ENCODE results near the gene PRPS2. TPM values are rescaled to one million over a fixed set of nuclear protein-coding genes. Genes with fewer than 3 reads are reported as not detected.
A peak's percentile ranks its signal among the peaks of the same experiment; 100 is the strongest.

PRPS2 gene
- total RNA-seq: 100 to 1,000 TPM in 1 of 2 experiments, 10 to 100 TPM in 1; 92.5 to 108 TPM

GRCh38 chrX:12791257-12792228, at the start of gene PRPS2:
Gene PRPS2, plus strand, starts transcription at chrX:12791412. Its CDS starts 86 bp downstream, at chrX:12791498.
- ChIA-PET POLR2A (interaction anchor here (0.7 kb wide), 1 partner anchor 31 kb away, joined by 3 read pairs; no protein-coding TSS in a partner anchor), CTCF (interaction anchor here (0.6 to 2.2 kb wide), 6 partner anchors 8 to 1005 kb away, joined by 3 to 8 read pairs (median 4); no protein-coding TSS in a partner anchor)
- H3K27ac Mint-ChIP-seq: peak within 1 kb of the TSS; percentile 87
- peaks cover 35% of the 10 kb centered on the region for H3K36me3 Mint-ChIP-seq (ENCODE audit: low read depth)
- no peaks in the 10 kb centered on the region for H3K9me3 Mint-ChIP-seq
- peak within 1 kb of the TSS; percentile 82 for H3K4me3 Mint-ChIP-seq
- H3K4me1 Mint-ChIP-seq: peaks cover 44% of the 10 kb centered on the region
- H3K27me3 Mint-ChIP-seq: peaks cover 10% of the 10 kb centered on the region
- peak; percentile 75 for DNase-seq

GRCh38 chrX:12741416-12741815, 49.8 kb upstream of the PRPS2 start:
- no peak overlapping the region for H3K4me3 Mint-ChIP-seq
- H3K27ac Mint-ChIP-seq: no peak overlapping the region
- H3K4me1 Mint-ChIP-seq: no peaks in the 10 kb centered on the region
- ChIA-PET POLR2A (no interaction called here), CTCF (no interaction called here)
- no peaks in the 10 kb centered on the region for H3K27me3 Mint-ChIP-seq
- no peaks in the 10 kb centered on the region for H3K9me3 Mint-ChIP-seq
- DNase-seq: no peak
- H3K36me3 Mint-ChIP-seq (ENCODE audit: low read depth): no peaks in the 10 kb centered on the region

GRCh38 chrX:12747433-12747832, 43.8 kb upstream of the PRPS2 start:
- no peak overlapping the region for H3K27ac Mint-ChIP-seq
- CTCF ChIA-PET: no interaction called here
- POLR2A ChIA-PET: no interaction called here
- no peak for DNase-seq
- no peaks in the 10 kb centered on the region for H3K9me3 Mint-ChIP-seq
- H3K27me3 Mint-ChIP-seq: no peaks in the 10 kb centered on the region
- H3K4me3 Mint-ChIP-seq: no peak overlapping the region
- no peaks in the 10 kb centered on the region for H3K36me3 Mint-ChIP-seq (ENCODE audit: low read depth)
- H3K4me1 Mint-ChIP-seq: no peaks in the 10 kb centered on the region

- H3K4me1 Mint-ChIP-seq: no peaks in the 10 kb centered on the region
- DNase-seq: no peak
- no peaks in the 10 kb centered on the region for H3K27me3 Mint-ChIP-seq
- H3K27ac Mint-ChIP-seq: no peak overlapping the region
- H3K36me3 Mint-ChIP-seq (ENCODE audit: low read depth): no peaks in the 10 kb centered on the region
- ChIA-PET POLR2A (no interaction called here), CTCF (no interaction called here)
- H3K9me3 Mint-ChIP-seq: no peaks in the 10 kb centered on the region
- H3K4me3 Mint-ChIP-seq: no peak overlapping the region
Observed at GRCh38 chrX:12751887-12752286, 39.3 kb upstream of the PRPS2 start.

- ChIA-PET CTCF (interaction anchor here (0.6 kb wide), 1 partner anchor 420 kb away, joined by 3 read pairs; no protein-coding TSS in a partner anchor), POLR2A (no interaction called here)
- peaks cover 2% of the 10 kb centered on the region for H3K27me3 Mint-ChIP-seq
- H3K4me3 Mint-ChIP-seq: no peak overlapping the region
- DNase-seq: no peak
- no peaks in the 10 kb centered on the region for H3K9me3 Mint-ChIP-seq
- H3K36me3 Mint-ChIP-seq (ENCODE audit: low read depth): no peaks in the 10 kb centered on the region
- no peaks in the 10 kb centered on the region for H3K4me1 Mint-ChIP-seq
- no peak overlapping the region for H3K27ac Mint-ChIP-seq
Observed at GRCh38 chrX:12753366-12753765, 37.8 kb upstream of the PRPS2 start.

GRCh38 chrX:12758291-12758690, 32.9 kb upstream of the PRPS2 start:
- CTCF ChIA-PET: no interaction called here
- no peak for DNase-seq
- no peaks in the 10 kb centered on the region for H3K9me3 Mint-ChIP-seq
- no peaks in the 10 kb centered on the region for H3K4me1 Mint-ChIP-seq
- no peaks in the 10 kb centered on the region for H3K36me3 Mint-ChIP-seq (ENCODE audit: low read depth)
- POLR2A ChIA-PET: no interaction called here
- H3K27me3 Mint-ChIP-seq: peaks cover 2% of the 10 kb centered on the region
- no peak overlapping the region for H3K4me3 Mint-ChIP-seq
- no peak overlapping the region for H3K27ac Mint-ChIP-seq

- H3K4me1 Mint-ChIP-seq: peaks cover 9% of the 10 kb centered on the region
- no peak overlapping the region for H3K4me3 Mint-ChIP-seq
- H3K9me3 Mint-ChIP-seq: no peaks in the 10 kb centered on the region
- CTCF ChIA-PET: no interaction called here
- H3K27ac Mint-ChIP-seq: no peak overlapping the region
- POLR2A ChIA-PET: no interaction called here
- no peaks in the 10 kb centered on the region for H3K36me3 Mint-ChIP-seq (ENCODE audit: low read depth)
- peaks cover 24% of the 10 kb centered on the region for H3K27me3 Mint-ChIP-seq
- DNase-seq: no peak
Observed at GRCh38 chrX:12767856-12768255, 23.4 kb upstream of the PRPS2 start.

GRCh38 chrX:12768491-12768890, 22.7 kb upstream of the PRPS2 start:
- H3K9me3 Mint-ChIP-seq: no peaks in the 10 kb centered on the region
- no peak overlapping the region for H3K4me3 Mint-ChIP-seq
- ChIA-PET POLR2A (no interaction called here), CTCF (no interaction called here)
- no peak overlapping the region for H3K27ac Mint-ChIP-seq
- no peak for DNase-seq
- H3K4me1 Mint-ChIP-seq: peaks cover 9% of the 10 kb centered on the region
- H3K27me3 Mint-ChIP-seq: peaks cover 25% of the 10 kb centered on the region
- H3K36me3 Mint-ChIP-seq (ENCODE audit: low read depth): no peaks in the 10 kb centered on the region

- no peak for DNase-seq
- CTCF ChIA-PET: interaction anchor here (0.6 to 1.4 kb wide), 3 partner anchors 12 to 841 kb away, joined by 4 to 5 read pairs (median 5); no protein-coding TSS in a partner anchor
Observed at GRCh38 chrX:12770440-12770839, 20.8 kb upstream of the PRPS2 start.

GRCh38 chrX:12771445-12772069, 19.7 kb upstream of the PRPS2 start:
- H3K27ac Mint-ChIP-seq: no peak overlapping the region
- DNase-seq: peak; percentile 76
- H3K27me3 Mint-ChIP-seq: peaks cover 24% of the 10 kb centered on the region
- no peak overlapping the region for H3K4me3 Mint-ChIP-seq
- H3K9me3 Mint-ChIP-seq: no peaks in the 10 kb centered on the region
- ChIA-PET CTCF (interaction anchor here (0.6 to 1.4 kb wide), 13 partner anchors 10 to 781 kb away, joined by 3 to 8 read pairs (median 4); partner anchors contain the start of gene PRPS2), POLR2A (no interaction called here)
- H3K4me1 Mint-ChIP-seq: peaks cover 9% of the 10 kb centered on the region
- H3K36me3 Mint-ChIP-seq (ENCODE audit: low read depth): no peaks in the 10 kb centered on the region

More at GRCh38 chrX:12770440-12770839, 20.8 kb upstream of the PRPS2 start:
- Mint-ChIP-seq H3K27me3 (peaks cover 21% of the 10 kb centered on the region), H3K4me3 (no peak overlapping the region), H3K9me3 (no peaks in the 10 kb centered on the region), H3K36me3 (ENCODE audit: low read depth) (no peaks in the 10 kb centered on the region), H3K27ac (no peak overlapping the region), H3K4me1 (peaks cover 9% of the 10 kb centered on the region)
- POLR2A ChIA-PET: no interaction called here

- H3K4me3 Mint-ChIP-seq: no peak overlapping the region
- no peak overlapping the region for H3K27ac Mint-ChIP-seq
- ChIA-PET POLR2A (no interaction called here), CTCF (interaction anchor here (1.0 kb wide), 1 partner anchor 24 kb away, joined by 3 read pairs; no protein-coding TSS in a partner anchor)
- no peaks in the 10 kb centered on the region for H3K36me3 Mint-ChIP-seq (ENCODE audit: low read depth)
- peaks cover 9% of the 10 kb centered on the region for H3K27me3 Mint-ChIP-seq
- H3K9me3 Mint-ChIP-seq: no peaks in the 10 kb centered on the region
- no peak for DNase-seq
- no peaks in the 10 kb centered on the region for H3K4me1 Mint-ChIP-seq
Observed at GRCh38 chrX:12777670-12778069, 13.5 kb upstream of the PRPS2 start.

GRCh38 chrX:12779534-12779933, 11.7 kb upstream of the PRPS2 start:
- DNase-seq: no peak
- H3K9me3 Mint-ChIP-seq: no peaks in the 10 kb centered on the region
- H3K27me3 Mint-ChIP-seq: peaks cover 5% of the 10 kb centered on the region
- no peak overlapping the region for H3K4me3 Mint-ChIP-seq
- H3K36me3 Mint-ChIP-seq (ENCODE audit: low read depth): no peaks in the 10 kb centered on the region
- ChIA-PET POLR2A (no interaction called here), CTCF (no interaction called here)
- no peak overlapping the region for H3K27ac Mint-ChIP-seq
- H3K4me1 Mint-ChIP-seq: no peaks in the 10 kb centered on the region

- Mint-ChIP-seq H3K27ac (no peak overlapping the region), H3K4me3 (no peak overlapping the region), H3K9me3 (no peaks in the 10 kb centered on the region), H3K36me3 (ENCODE audit: low read depth) (peaks cover 15% of the 10 kb centered on the region), H3K27me3 (peaks cover 14% of the 10 kb centered on the region), H3K4me1 (peaks cover 24% of the 10 kb centered on the region)
- DNase-seq: no peak
- CTCF ChIA-PET: interaction anchor here (1.0 kb wide), 1 partner anchor 17 kb away, joined by 4 read pairs; no protein-coding TSS in a partner anchor
- POLR2A ChIA-PET: no interaction called here
Observed at GRCh38 chrX:12788645-12789044, 2.6 kb upstream of the PRPS2 start.
